ENCODE data around the gene MEGF11.

The MEGF11 gene

GRCh38 chr15:66095871-66096687 lies 157.5 kb downstream of the MEGF11 start:
- FAIRE-seq (no peak), DNase-seq (ENCODE audit: insufficient read length, low spot score) (no peak)
- no peak for TF ChIP-seq CTCF (IDR thresholded peaks at IDR 0.05; ENCODE audit: insufficient read depth, missing control alignments)

GRCh38 chr15:66094331-66094730 lies 159.2 kb downstream of the MEGF11 start:
- no peak for TF ChIP-seq CTCF (IDR thresholded peaks at IDR 0.05; ENCODE audit: insufficient read depth, missing control alignments)
- FAIRE-seq, result no peak
- no peak for DNase-seq (ENCODE audit: insufficient read length, low spot score)

GRCh38 chr15:66092053-66093016 lies 161.2 kb downstream of the MEGF11 start:
- FAIRE-seq (no peak), DNase-seq (ENCODE audit: insufficient read length, low spot score) (no peak)
- TF ChIP-seq CTCF (IDR thresholded peaks at IDR 0.05; ENCODE audit: insufficient read depth, missing control alignments), result no peak

GRCh38 chr15:66089509-66089908 lies 164.0 kb downstream of the MEGF11 start:
- FAIRE-seq (no peak), DNase-seq (ENCODE audit: insufficient read length, low spot score) (no peak)
- TF ChIP-seq CTCF (IDR thresholded peaks at IDR 0.05; ENCODE audit: insufficient read depth, missing control alignments), result no peak

DNA sequence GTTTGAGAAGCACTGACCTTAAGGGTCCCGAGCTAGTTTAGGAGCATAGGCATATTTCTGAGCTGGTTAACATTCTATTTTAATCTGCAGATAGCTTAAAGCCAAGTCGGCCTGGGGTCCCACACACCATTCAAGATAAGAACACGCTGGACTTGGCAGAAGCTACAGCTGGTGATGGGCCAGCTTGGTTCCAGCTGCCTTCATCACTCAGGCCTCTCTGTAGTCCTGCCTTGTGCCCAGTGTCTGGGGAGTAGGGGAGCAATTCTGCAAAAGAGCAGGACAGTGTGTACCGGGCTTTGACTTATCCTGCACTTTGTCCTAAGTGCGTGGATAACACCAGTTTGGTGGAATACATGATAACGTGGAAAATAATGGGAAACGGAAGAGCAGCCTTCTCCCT lies 164.5 kb downstream of the MEGF11 start:
- DNase-seq (ENCODE audit: insufficient read length, low spot score), result no peak
- no peak for TF ChIP-seq CTCF (IDR thresholded peaks at IDR 0.05; ENCODE audit: insufficient read depth, missing control alignments)
- FAIRE-seq, result no peak

DNA sequence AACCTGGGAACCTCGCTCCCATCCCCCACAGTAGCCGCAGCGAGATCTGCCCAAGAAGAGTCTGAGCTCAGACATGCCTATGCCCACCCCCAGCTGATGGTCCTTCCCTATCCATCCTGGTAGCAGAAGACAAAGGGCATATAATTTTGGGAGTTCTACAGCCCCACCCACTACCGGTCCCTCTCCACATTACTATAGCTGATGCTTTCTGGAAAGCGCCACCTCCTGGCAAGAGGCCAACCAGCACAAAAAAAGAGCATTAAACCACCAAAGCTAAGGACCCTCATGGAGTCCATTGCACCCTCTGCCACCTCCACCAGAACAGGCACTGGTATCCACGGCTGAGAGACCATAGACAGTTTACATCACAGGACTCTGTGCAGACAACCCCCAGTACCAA lies 168.4 kb downstream of the MEGF11 start:
- DNase-seq (ENCODE audit: insufficient read length, low spot score) (no peak), FAIRE-seq (no peak)
- no peak for TF ChIP-seq CTCF (IDR thresholded peaks at IDR 0.05; ENCODE audit: insufficient read depth, missing control alignments)

All from D721Med (cell line).